GM12878 (cell line): ENCODE measurements around the gene PTPRD.

Source experiments
- ASH2L ChIP-seq: fragments of 300-600, 200-600 bp; sonication (generic); IDR thresholded peaks from 2 replicates; pipeline ENCODE4 v1.6.1; 2017; ENCODE audit warnings: low read depth, mild to moderate bottlenecking, borderline replicate concordance
- CHD1 ChIP-seq: IDR thresholded peaks from 2 replicates; pipeline ENCODE4 v1.6.1; 2012; ENCODE audit warnings: low read depth, low read length, improper control_type of control experiment
- NBN ChIP-seq: fragments of 450-650 bp; IDR thresholded peaks from 2 replicates; pipeline ENCODE4 v1.6.1; 2016
- POLR2A ChIP-seq: IDR thresholded peaks from 2 replicates; pipeline ENCODE4 v1.6.1; 2011; ENCODE audit warnings: low read depth, mild to moderate bottlenecking, low read length
- RELA ChIP-seq: fragments of 450-650 bp; IDR thresholded peaks from 2 replicates; pipeline ENCODE4 v1.8.0; 2014; ENCODE audit warnings: borderline replicate concordance; ENCODE audit not compliant: partially characterized antibody
- RFX5 ChIP-seq: IDR thresholded peaks from 2 replicates; pipeline ENCODE4 v1.6.1; 2011; ENCODE audit warnings: low read depth, low read length, improper control_type of control experiment
- SIN3A ChIP-seq: IDR thresholded peaks from 2 replicates; pipeline ENCODE4 v1.6.1; 2012; ENCODE audit warnings: low read depth, low read length, improper control_type of control experiment
- SUZ12 ChIP-seq: fragments of 200-600 bp; sonication (generic); IDR thresholded peaks from one replicate; pipeline ENCODE4 v1.6.1; 2018; ENCODE audit warnings: antibody characterized with exemption, mild to moderate bottlenecking; ENCODE audit not compliant: unreplicated experiment
- ZBTB33 ChIP-seq: fragments of 450-650 bp; IDR thresholded peaks from 2 replicates; pipeline ENCODE4 v1.6.1; 2017; ENCODE audit warnings: mild to moderate bottlenecking
- TF ChIP-seq, protein P1 (sequence below), 3 experiments: IDR thresholded peaks in 2 of 3; conservative IDR thresholded peaks in 1 of 3; 2 replicates each; pipeline ENCODE4 v1.5.1; 2011; ENCODE audit warnings: low read depth in 3 of 3, low read length in 3 of 3, mild to moderate bottlenecking in 3 of 3, control low read depth in 2 of 3, moderate library complexity in 2 of 3, inconsistent platforms in 1 of 3, mixed read lengths in 1 of 3; ENCODE audit not compliant: control insufficient read depth in 2 of 3, insufficient read depth in 1 of 3; ENCODE audit errors: extremely low read depth in 1 of 3

DNA sequence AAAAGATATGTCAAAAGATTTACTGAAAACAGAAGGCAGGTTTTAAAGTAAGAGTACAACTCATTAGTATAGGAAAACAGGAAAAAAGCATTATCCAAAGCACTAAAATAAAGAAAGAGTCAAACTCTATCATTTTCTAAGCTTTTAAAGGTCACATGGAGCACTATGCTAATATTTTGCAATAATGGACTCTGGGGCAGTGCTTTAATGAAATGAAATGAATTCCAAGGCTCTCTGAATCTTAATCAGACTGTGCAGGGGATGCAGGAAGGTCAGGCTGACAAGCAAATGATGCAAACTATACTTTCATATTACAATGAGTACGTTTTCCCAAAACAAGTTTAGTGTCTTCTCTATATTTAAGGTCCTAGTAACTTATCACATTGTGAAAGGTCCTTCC, 1831.3 kb downstream of the PTPRD start:
- TF ChIP-seq NBN (no peak), ZBTB33 (no peak), SUZ12 (no peak), SIN3A (no peak), ASH2L (no peak), CHD1 (no peak), POLR2A (no peak), RFX5 (no peak), RELA (no peak)
- TF ChIP-seq, protein P1, sequence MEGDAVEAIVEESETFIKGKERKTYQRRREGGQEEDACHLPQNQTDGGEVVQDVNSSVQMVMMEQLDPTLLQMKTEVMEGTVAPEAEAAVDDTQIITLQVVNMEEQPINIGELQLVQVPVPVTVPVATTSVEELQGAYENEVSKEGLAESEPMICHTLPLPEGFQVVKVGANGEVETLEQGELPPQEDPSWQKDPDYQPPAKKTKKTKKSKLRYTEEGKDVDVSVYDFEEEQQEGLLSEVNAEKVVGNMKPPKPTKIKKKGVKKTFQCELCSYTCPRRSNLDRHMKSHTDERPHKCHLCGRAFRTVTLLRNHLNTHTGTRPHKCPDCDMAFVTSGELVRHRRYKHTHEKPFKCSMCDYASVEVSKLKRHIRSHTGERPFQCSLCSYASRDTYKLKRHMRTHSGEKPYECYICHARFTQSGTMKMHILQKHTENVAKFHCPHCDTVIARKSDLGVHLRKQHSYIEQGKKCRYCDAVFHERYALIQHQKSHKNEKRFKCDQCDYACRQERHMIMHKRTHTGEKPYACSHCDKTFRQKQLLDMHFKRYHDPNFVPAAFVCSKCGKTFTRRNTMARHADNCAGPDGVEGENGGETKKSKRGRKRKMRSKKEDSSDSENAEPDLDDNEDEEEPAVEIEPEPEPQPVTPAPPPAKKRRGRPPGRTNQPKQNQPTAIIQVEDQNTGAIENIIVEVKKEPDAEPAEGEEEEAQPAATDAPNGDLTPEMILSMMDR (IDR thresholded peaks at IDR 0.05 in 2 of 3, conservative IDR thresholded peaks at IDR 0.05 in 1 of 3; ENCODE audit: control insufficient read depth in 2 of 3, extremely low read depth in 1 of 3, insufficient read depth in 1 of 3, low read depth in 3 of 3, low read length in 3 of 3): no peak
